GM21447 (cell line): ENCODE results near the gene MNAT1.
"Not testable (repeated sequence)": the region's sequence is repeated elsewhere in the genome, so short reads cannot be mapped to it uniquely, and the experiment has no call there.

Experiments used
- ATAC-seq: cut with Tn5 transposase; IDR thresholded peaks from one replicate; pipeline ENCODE4 v1.9.1; 2021; ENCODE audit not compliant: unreplicated experiment

The MNAT1 gene

DNA sequence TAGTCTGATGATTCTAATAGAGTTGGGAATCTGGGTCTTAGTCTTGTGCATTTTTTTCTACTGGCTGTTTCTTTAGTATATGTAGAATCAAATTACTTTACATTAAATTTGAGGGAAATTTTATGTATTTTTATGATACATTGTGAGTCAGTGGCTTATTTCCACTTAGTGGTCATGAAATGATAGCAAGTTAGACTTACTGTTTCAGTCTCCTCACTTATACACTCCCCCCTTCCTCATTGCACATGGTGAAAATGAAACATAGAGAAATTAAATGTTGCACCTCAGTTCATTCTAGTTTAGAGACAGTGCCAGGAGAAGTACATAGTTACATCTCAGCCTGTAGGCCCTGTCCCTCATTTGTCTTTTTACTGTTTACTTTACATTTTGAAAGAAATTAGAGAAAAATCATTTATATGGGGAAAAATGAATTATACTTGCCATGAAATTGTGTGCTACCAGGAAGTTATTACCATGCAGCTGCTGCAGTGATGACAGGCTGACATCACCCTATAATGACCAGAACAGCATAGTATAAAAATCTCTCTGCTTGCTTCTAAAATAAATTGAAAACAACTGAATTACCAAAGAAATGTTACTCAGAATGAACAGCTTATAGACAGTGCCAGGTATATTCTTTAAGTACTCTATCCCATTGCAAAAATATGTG, 133.1 kb downstream of the MNAT1 start:
- ATAC-seq = no peak

- no peak for ATAC-seq
Measured at GRCh38 chr14:60878121-60878520, 143.6 kb downstream of the MNAT1 start.

- ATAC-seq = no peak
Measured at GRCh38 chr14:60878536-60878935, 144.0 kb downstream of the MNAT1 start.

DNA sequence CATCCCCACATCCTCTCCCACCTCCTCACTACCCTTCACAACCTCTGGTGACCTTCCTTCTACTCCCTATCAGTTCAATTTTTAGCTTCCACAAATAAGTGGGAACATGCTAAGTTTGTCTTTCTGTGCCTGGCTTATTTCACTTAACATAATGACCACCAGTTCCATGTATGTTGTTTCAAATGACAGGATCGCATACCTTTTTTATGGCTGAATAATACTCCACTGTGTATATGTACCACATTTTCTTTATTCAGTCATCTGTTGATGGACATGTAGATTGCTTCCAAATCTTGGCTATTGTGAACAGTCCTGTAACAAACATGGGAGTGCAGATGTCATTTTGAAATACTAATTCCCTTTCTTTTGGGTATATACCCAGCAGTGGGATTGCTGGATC, 147.7 kb downstream of the MNAT1 start:
- no peak for ATAC-seq

DNA sequence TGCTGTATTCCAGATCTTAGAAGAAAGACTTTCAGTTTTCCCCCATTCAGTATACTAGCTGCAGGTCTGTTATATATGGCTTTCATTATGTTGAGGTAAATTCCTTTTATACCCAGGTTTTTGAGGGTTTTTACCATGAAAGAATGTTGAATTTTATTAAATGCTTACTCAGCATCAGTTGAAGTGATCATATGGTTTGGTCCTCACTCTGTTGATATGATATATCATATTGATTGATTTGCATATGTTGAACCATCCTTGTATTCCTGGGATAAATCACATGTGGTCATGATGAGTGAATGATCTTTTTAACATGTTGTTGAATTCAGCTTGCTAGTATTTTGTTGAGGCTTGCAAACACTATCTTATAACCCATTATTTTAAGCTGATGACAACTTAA, 149.6 kb downstream of the MNAT1 start:
- ATAC-seq = no peak

- not testable (repeated sequence) for ATAC-seq
Measured at GRCh38 chr14:60890636-60891035, 156.1 kb downstream of the MNAT1 start.

- no peak for ATAC-seq
Measured at GRCh38 chr14:60893911-60894310, 159.3 kb downstream of the MNAT1 start.

- no peak for ATAC-seq
Measured at GRCh38 chr14:60904381-60904780, 169.8 kb downstream of the MNAT1 start.

- ATAC-seq = no peak
Measured at GRCh38 chr14:60905923-60906322, 171.4 kb downstream of the MNAT1 start.

- ATAC-seq = no peak
Measured at GRCh38 chr14:60915781-60916180, 181.2 kb downstream of the MNAT1 start.

GRCh38 chr14:60922050-60922449, 187.5 kb downstream of the MNAT1 start:
- no peak for ATAC-seq

DNA sequence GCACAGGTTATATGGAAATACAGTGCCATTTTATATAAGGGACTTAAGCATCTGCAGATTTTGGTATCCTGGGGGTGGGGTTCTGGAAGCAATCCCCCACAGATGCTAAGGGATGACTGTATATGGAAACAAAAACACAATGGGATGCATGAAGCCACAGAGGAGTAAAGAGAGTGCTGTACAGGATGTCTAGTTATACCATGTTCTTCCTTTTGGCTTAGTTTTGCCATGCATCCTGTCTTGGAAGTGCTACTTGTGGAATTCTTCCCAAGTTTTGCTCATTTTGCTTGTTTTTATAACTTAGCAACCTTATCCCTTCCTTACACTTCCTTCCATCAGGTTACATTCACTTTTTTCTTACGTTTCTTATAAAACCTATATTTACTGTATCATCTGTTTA, 190.7 kb downstream of the MNAT1 start:
- no peak for ATAC-seq

GRCh38 chr14:60926002-60926401, 191.4 kb downstream of the MNAT1 start:
- peak; percentile 94 for ATAC-seq

DNA sequence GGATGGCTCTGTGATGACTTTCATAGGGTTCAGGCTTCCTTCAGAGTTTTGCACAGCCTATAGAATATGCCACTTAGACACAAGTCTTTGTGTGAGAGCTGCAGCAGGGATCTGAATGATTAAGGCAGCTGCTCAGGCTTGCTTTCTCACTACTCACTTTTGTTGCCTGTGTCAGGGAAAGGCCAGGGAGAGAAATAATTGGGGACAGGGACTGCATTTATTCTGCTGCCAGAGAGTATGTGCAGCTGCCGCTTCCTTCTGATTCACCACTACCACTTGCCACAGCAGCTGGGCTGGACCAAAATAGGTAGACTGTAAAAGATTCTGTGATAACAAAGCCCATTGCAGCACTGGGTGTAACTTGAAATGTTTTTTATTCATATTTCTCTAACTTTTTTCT, 196.7 kb downstream of the MNAT1 start:
- ATAC-seq = no peak

DNA sequence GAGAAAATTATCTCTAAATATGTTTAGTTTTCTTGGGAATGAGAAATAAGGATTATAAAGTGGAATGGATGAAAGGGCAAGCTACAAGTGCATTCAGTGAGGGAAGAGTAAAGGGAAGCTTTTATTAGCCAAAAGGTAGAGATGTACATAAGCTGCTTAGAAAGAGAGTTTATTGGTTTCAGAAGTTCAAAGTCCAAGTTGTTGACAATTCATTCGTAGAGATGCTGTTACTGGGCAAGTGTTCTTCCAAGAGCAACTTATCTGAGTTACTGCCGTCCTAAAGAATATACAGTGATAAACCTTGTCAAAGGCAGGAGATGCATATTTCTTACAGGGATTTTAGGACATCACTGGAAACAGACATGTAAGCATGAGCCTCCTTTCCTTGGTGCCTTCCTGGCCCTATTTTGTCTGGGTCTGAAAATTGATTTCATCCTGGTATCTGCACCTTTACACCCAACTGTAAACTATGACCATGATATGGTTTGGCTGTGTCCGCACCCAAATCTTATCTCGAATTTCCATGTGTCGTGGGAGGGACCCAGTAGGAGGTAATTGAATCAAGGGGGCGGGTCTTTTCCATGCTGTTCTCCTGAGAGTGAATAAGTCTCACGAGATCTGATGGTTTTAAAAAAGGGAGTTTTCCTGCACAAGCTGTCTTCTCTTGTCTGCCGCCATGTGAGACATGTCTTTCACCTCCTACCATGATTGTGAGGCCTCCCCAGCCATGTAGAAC, 199.5 kb downstream of the MNAT1 start:
- ATAC-seq = no peak

GRCh38 chr14:60935319-60935718, 200.8 kb downstream of the MNAT1 start:
- no peak for ATAC-seq

DNA sequence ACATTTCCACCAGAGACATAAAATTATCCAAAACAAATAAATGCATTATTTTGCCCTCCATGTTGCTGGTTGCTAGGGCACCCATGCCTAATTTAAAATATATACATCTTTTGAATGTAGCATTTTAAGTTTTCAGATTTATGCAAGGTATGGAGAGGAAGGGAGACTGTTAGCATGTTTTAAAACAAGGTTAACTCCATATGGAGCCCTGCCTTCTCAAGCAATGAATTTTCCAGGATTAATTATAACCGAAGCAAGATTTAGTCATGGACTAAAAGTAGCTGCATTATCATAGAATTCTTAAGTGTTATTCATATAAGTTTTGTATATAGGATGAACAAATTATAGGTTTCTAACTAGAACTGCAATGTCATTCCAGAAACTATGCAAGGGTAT, 209.1 kb downstream of the MNAT1 start:
- no peak for ATAC-seq

- ATAC-seq = no peak
Measured at GRCh38 chr14:60944204-60944603, 209.6 kb downstream of the MNAT1 start.

- ATAC-seq = no peak
Measured at GRCh38 chr14:60945984-60946383, 211.4 kb downstream of the MNAT1 start.

DNA sequence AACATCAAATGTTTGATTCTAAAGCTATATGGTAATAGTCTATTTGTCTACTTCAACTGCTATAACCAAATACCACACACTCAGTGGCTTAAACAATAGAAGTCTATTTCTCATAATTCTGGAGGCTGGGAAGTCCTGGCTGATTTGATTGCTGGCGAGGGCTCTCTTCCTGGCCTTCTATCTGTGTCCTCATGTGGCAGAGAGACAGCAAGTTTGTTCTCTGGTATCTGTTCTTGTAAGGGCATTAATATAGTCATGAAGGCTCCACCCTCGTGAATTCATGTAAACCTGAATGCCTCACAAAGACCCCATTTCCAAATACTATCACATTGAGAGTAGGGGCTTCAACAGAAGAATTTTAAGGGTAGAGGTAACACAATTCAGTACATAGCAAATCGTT, 212.2 kb downstream of the MNAT1 start:
- ATAC-seq = no peak

DNA sequence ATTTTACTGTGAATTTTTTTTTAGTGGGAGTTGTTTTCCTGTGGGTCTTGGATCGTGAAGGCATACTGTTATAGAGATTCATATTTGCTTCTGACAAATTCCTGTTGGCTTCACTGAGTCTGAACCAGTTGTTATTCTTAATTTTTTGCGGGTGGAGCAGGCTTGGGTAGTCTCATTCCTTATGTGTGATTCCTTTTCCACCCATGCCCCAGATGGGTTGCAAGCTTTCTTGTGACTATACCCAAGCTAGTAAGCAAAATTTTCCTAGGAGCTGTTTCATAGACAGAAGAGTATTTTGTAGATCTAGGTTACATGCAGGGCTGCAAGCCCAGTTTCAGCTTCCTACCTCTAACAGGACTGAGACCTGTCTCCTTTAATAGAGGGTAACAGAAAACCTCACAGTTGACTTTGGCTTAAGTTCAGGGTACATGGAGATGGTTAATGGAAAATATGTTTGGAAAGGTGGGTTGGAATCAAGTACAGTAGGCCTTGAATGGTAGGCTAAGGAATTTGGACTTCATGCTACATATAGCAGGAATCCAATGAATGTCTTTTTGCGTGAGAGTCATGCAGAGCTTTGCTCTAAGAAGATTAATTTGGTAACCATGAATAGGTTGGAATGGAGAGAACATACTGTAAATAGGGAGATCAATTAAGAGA, 217.3 kb downstream of the MNAT1 start:
- ATAC-seq = no peak

GRCh38 chr14:60956202-60956601, 221.6 kb downstream of the MNAT1 start:
- no peak for ATAC-seq
